ENCODE measurements around the gene PARP9.
A peak's percentile ranks its signal among the peaks of the same experiment; 100 is the strongest.
"Not testable (repeated sequence)": the region's sequence is repeated elsewhere in the genome, so short reads cannot be mapped to it uniquely, and the experiment has no call there.

The PARP9 gene

DNA sequence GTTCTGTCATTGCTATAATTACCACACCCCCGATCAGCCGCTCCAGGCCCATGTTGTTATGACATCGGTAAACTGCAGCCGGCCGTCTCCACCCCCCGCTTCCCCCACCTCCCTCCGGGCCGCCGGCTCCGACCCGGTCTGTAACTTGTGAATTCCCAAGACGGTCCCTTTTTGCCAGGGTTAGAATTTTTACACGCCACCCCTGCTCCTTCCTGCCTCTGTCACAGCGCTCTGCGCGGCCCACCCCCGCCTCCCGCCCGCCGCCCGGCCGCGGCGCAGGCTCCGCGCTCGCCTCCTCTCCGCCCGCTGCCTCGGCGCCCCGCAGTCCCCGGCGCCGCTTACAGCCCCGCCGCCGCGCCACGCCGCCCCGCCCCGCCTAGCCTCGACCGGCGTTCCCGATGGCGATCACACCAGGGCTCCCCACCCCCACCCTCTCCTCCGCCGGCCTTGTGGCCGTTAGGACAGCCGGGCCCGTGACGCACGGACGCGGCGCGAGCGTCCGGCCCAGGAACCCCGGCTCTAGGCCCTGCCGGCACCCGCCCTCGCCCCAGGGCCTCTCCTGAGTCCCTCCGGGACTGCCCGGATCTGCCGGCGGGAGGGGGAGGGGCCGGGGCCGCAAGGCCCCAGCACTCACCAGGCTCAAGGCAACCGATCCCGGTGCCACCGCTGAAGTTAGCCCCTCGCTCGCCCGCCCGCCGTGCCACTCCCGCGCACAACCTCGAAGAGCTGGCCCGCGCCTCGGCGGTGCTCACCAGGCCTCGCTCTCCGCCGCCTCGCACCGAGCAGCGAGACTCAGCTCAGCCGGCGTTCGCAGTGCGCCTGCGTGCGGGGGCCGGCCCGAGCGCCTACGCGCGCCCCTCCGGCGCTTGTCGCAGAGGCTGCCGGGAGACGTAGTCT, 49.7 kb downstream of the PARP9 start, which contains the start of gene KPNA1:
KPNA1 (minus strand) TSS at position 817 of the 897 bp plus-strand sequence. CDS start 18,374 bp downstream, outside the sequence.
- TF ChIP-seq, protein P1, sequence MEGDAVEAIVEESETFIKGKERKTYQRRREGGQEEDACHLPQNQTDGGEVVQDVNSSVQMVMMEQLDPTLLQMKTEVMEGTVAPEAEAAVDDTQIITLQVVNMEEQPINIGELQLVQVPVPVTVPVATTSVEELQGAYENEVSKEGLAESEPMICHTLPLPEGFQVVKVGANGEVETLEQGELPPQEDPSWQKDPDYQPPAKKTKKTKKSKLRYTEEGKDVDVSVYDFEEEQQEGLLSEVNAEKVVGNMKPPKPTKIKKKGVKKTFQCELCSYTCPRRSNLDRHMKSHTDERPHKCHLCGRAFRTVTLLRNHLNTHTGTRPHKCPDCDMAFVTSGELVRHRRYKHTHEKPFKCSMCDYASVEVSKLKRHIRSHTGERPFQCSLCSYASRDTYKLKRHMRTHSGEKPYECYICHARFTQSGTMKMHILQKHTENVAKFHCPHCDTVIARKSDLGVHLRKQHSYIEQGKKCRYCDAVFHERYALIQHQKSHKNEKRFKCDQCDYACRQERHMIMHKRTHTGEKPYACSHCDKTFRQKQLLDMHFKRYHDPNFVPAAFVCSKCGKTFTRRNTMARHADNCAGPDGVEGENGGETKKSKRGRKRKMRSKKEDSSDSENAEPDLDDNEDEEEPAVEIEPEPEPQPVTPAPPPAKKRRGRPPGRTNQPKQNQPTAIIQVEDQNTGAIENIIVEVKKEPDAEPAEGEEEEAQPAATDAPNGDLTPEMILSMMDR (conservative IDR thresholded peaks at IDR 0.05; ENCODE audit: low read length) = no peak
- peak; percentile 85 for DNase-seq (ENCODE audit: low read depth)
- peak within 1 kb of the TSS; percentile 73 for H3K4me3 ChIP-seq (ENCODE audit: low read length)

DNA sequence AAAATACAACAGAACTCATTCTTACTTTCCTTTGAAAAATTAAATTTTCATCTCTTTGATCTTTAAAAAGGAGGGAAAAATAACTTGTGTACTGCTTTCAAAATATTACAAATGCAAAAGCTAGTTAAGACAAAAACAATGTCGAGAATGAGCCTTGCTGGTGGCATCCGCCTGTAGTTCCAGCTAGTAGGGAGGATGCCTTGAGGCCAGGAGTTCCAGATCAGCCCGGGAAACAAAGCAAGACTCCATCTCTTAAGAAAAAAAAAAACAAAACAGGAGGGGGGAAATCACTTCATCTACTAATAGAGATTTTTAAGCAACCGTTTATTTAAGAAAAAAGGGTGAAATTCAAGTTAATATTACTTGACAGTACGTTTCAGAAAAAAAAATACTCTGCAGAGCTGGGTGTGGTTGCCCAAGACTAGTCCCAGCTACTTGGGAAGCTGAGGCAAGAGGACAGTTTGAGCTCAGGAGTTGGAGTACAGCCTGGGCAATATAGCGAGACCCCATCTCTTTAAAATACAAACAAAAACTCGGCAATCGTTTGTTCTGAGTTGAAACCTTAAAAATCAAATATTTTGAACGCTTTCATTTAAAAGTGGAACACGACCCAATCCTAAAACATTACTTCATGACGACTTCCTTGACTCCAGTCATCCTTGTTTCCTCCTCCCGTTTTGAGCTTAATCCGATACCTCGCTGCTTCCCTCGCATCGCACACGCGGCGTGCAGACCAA, 50.5 kb downstream of the PARP9 start:
- peak overlapping the region; percentile 73 for H3K4me3 ChIP-seq (ENCODE audit: low read length)
- peak; percentile 21 for DNase-seq (ENCODE audit: low read depth)
- TF ChIP-seq, protein P1 (conservative IDR thresholded peaks at IDR 0.05; ENCODE audit: low read length) = no peak

DNA sequence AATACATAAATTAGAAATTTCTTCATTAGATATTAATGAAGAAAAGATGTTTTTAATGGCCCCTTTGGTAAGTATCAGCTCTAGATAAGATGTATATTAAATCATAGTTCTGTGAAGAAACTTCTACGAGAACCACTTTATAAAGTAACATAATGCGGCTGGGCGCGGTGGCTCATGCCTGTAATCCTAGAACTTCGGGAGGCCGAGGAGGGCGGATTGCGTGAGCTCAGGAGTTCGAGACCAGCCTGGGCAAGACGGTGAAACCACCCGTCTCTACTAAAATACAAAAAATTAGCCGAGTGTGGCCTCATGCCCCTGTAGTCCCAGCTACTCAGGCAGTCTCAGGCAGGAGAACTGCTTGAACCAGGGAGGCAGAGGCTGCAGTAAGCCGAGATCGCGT, 51.8 kb downstream of the PARP9 start:
- no peak overlapping the region for H3K4me3 ChIP-seq (ENCODE audit: low read length)
- no peak for DNase-seq (ENCODE audit: low read depth)
- TF ChIP-seq, protein P1 (conservative IDR thresholded peaks at IDR 0.05; ENCODE audit: low read length) = no peak

DNA sequence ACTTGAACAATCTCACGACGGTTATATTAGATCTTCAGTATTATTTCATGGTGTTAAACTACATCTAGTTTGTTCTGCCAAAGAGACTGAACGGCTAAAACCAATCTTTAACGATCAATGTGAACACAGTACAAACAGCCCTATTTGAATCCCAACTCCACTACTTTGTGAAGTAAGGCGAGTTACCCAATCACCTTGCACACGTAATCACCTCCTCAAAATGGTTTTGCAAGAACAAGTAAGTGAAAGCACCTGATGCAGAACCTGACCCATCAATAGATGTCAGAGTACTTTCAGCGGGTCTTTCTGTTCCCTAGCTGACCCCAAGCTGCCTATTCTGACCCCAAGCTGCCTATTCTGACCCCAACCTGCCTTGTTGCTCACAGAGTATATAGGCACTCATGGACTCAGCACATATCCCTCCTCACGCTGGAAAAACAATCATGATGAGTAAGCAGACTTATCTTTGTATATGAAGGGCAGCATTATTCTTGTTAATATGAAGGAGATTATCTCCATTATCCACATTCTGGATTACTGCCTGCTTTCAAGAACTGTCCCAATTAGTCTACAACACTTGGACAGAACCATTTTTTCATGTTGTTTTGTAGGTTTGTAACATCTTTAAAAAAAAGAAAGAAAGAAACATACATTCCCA, 53.1 kb downstream of the PARP9 start:
- H3K4me3 ChIP-seq (ENCODE audit: low read length) = no peak overlapping the region
- TF ChIP-seq, protein P1 (conservative IDR thresholded peaks at IDR 0.05; ENCODE audit: low read length) = no peak
- DNase-seq (ENCODE audit: low read depth) = no peak

DNA sequence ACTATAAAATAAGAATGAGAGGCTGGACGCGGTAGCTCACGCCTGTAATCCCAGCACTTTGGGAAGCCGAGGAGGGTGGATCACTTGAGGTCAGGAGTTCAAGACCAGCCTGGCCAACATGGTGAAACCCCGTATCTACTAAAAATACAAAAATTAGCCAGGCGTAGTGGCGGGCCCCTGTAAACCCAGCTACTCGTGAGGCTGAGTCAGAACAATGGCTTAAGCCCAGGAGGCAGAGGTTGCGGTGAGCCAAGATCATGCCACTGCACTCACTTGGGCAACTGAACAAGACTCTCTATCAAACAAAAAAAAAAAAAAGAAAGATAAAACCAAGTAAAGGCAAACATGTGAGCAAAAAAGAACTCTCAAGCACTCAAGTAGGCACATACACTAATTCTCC, 55.2 kb downstream of the PARP9 start:
- not testable (repeated sequence) for DNase-seq (ENCODE audit: low read depth); H3K4me3 ChIP-seq (ENCODE audit: low read length)

DNA sequence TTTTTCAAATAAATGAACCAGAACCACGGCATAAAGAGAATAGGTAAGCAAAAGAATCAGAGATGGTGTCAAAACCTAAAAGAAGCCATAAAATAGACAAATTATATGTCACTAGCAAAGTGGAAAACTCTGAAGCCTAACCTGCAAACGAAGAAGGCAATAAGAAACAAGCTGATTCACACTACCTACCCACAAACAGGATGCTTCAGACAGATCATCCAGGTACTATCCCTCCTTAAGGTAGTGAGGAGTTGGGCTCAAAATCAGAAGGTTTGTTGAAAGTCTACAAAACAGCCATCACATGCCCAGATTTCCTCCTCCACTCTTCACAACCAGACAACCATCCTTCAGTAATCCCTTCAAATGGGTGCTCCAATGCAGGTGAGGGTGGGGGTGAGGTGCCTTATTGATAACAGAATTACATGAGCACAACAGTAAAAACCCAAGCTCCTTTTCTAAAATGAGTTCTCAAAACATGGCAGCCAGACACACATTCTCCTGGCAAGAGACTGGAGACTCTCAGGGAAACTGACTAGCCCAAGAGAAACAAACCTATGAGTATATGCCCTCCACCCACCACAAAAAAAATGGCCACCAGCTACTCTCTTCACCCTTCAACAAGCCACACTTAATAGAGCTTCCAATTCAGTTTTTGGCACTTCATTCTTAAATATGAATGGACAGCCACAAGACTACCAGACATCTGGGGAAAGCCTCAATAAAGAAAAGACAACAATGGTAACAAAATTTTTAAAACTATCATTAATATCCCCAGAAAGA, 55.8 kb downstream of the PARP9 start:
- no peak for DNase-seq (ENCODE audit: low read depth)
- TF ChIP-seq, protein P1 (conservative IDR thresholded peaks at IDR 0.05; ENCODE audit: low read length) = no peak
- no peak overlapping the region for H3K4me3 ChIP-seq (ENCODE audit: low read length)
